ENCODE data around the gene PTGES. TPM values are rescaled to one million over a fixed set of nuclear protein-coding genes. Genes with fewer than 3 reads are reported as not detected.

The PTGES gene
- total and polyA plus RNA-seq, 5 donors from 2014 or later, result 0.17 TPM; not detected in 4

DNA sequence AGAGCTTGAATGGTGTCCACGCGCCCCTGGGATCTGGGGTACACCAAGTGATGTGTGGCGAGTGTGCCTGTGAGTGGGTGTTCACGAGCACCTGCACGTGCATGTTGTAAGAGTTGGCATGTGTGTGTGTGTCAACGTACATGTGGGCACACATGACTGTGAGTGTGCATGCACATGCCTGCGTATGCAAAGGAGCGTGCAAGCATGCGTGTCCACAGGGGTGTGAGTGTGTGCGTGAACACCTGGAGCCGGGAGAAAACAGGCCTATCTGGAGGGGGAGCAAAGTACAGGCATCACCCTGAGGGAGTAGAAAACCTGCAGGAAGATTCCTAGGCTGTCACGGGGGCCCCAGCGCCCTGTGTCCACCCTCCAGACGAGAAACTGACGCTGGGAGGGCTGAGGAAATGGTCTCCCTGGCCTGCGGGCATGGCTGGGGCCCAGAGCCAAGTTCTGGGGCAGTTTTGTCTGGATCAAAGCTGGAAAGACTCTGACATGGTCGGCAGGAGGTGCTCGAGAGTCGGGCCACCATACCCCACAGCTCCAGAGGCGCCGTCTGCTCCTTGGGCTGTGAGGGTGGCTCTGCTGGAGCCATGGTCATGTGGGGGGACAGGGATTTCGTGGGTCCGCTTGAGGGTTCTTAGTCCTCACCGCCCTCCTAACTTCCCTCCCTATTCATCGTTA is 31.8 kb downstream of the PTGES start:
- no peaks in the 10 kb centered on the region for H3K36me3 Mint-ChIP-seq
- no peak overlapping the region for H3K4me3 ChIP-seq (ENCODE audit: low read depth, low read length)
- H3K4me1 ChIP-seq (ENCODE audit: control insufficient read depth, insufficient read depth, low read length, poor library complexity, severe bottlenecking), result no peaks in the 10 kb centered on the region
- no peaks in the 10 kb centered on the region for H3K9me3 Mint-ChIP-seq
- peaks cover 0 to under 1% (median 0%) of the 10 kb centered on the region in 4 donors for H3K4me1 Mint-ChIP-seq
- H3K36me3 ChIP-seq (ENCODE audit: control insufficient read depth, insufficient read depth, low read length), result no peaks in the 10 kb centered on the region
- no peak for ATAC-seq (ENCODE audit: low read depth in 2 of 2)
- H3K9me3 ChIP-seq (ENCODE audit: control insufficient read depth in 2 of 2, low read length in 2 of 2), result no peaks in the 10 kb centered on the region
- peaks cover 14% of the 10 kb centered on the region for H3K27me3 Mint-ChIP-seq
- no peak overlapping the region for H3K27ac ChIP-seq (ENCODE audit: insufficient read depth, low read length, poor library complexity, severe bottlenecking)
- DNase-seq, result no peak
- no peaks in the 10 kb centered on the region for H3K27me3 ChIP-seq (ENCODE audit: control insufficient read depth, insufficient read depth, low read length)
- H3K27ac Mint-ChIP-seq, result no peak overlapping the region
- H3K4me3 Mint-ChIP-seq, result no peak overlapping the region

DNA sequence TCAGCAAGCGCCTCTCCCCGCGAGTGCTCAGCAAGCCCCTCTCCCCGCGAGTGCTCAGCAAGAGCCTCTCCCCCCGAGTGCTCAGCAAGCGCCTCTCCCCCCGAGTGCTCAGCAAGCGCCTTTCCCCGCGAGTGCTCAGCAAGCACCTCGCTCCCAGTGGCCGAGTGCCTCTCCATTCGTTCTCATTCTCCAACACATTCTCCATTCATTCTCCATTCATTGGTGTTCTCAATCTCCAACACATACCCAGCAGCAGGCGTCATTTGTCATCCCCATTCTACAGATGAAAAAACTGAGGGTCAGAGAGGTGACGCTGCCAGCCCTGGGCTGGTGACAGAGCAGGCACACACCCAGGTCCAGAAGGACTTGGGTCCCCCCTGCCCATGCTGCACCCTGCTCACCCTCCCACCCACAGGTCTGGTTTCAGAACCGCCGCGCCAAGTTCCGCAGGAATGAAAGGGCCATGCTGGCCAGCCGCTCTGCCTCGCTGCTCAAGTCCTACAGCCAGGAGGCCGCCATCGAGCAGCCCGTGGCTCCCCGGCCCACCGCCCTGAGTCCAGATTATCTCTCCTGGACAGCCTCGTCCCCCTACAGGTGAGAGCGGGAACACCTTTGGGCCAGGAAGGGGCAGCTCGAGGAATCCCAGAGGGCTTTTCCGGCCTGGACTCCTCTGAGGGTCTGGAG is 32.5 kb downstream of the PTGES start:
- H3K9me3 Mint-ChIP-seq, result no peaks in the 10 kb centered on the region
- H3K27me3 Mint-ChIP-seq, result peaks cover 14% of the 10 kb centered on the region
- Histone ChIP-seq H3K36me3 (ENCODE audit: control insufficient read depth, insufficient read depth, low read length) (no peaks in the 10 kb centered on the region), H3K4me1 (ENCODE audit: control insufficient read depth, insufficient read depth, low read length, poor library complexity, severe bottlenecking) (no peaks in the 10 kb centered on the region), H3K27ac (ENCODE audit: insufficient read depth, low read length, poor library complexity, severe bottlenecking) (no peak overlapping the region), H3K4me3 (ENCODE audit: low read depth, low read length) (no peak overlapping the region), H3K9me3 (ENCODE audit: control insufficient read depth in 2 of 2, low read length in 2 of 2) (no peaks in the 10 kb centered on the region), H3K27me3 (ENCODE audit: control insufficient read depth, insufficient read depth, low read length) (no peaks in the 10 kb centered on the region)
- H3K36me3 Mint-ChIP-seq, result no peaks in the 10 kb centered on the region
- no peak for DNase-seq
- no peak for ATAC-seq (ENCODE audit: low read depth in 2 of 2)
- no peaks in the 10 kb centered on the region for H3K4me1 Mint-ChIP-seq
- no peak overlapping the region for H3K27ac Mint-ChIP-seq
- H3K4me3 Mint-ChIP-seq, result no peak overlapping the region

DNA sequence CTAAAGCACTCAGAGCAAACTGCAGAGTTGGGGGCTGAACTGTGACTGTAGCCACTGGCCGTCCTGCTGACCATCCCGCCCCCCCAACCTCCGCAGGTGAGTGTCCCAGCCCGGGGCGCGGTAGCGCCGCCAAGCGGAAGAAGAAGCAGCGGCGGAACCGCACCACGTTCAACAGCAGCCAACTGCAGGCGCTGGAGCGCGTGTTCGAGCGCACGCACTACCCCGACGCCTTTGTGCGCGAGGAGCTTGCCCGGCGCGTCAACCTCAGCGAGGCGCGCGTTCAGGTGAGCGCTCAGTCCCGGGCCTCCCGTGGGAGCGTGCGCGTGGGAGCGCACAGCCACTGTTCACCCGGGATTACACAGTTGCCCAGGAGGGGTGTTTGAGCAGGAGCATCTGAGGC is 33.7 kb downstream of the PTGES start:
- H3K9me3 ChIP-seq (ENCODE audit: control insufficient read depth in 2 of 2, low read length in 2 of 2), result no peaks in the 10 kb centered on the region
- H3K4me3 Mint-ChIP-seq, result no peak overlapping the region
- DNase-seq, result no peak
- no peak overlapping the region for H3K4me3 ChIP-seq (ENCODE audit: low read depth, low read length)
- no peaks in the 10 kb centered on the region for H3K4me1 ChIP-seq (ENCODE audit: control insufficient read depth, insufficient read depth, low read length, poor library complexity, severe bottlenecking)
- no peak overlapping the region for H3K27ac ChIP-seq (ENCODE audit: insufficient read depth, low read length, poor library complexity, severe bottlenecking)
- ATAC-seq (ENCODE audit: low read depth in 2 of 2), result no peak
- no peak overlapping the region for H3K27ac Mint-ChIP-seq
- no peaks in the 10 kb centered on the region for H3K36me3 ChIP-seq (ENCODE audit: control insufficient read depth, insufficient read depth, low read length)
- no peaks in the 10 kb centered on the region for H3K9me3 Mint-ChIP-seq
- no peaks in the 10 kb centered on the region for H3K27me3 ChIP-seq (ENCODE audit: control insufficient read depth, insufficient read depth, low read length)
- no peaks in the 10 kb centered on the region for H3K36me3 Mint-ChIP-seq
- H3K27me3 Mint-ChIP-seq, result peaks cover 19% of the 10 kb centered on the region
- H3K4me1 Mint-ChIP-seq, result no peaks in the 10 kb centered on the region

DNA sequence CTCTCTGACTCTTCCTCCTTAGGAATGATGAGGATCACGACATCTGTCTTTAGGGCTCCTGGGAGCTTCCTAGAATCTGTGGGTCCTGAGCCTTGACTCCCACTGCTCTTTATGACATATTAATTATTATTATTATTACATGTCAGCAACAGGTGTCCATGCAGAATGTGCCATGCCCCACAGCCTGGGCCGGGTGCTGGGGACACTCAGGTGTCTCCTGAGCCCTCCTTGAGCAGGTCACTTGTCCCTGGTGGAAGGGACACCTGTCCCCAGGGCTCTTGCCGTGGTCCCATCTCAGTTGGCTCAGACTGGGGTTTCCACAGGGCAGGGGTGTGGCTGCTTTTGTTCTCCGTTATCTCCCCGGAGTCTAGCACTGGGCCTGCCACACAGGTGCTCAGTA is 34.2 kb downstream of the PTGES start:
- Mint-ChIP-seq H3K4me3 (no peak overlapping the region), H3K36me3 (no peaks in the 10 kb centered on the region), H3K9me3 (no peaks in the 10 kb centered on the region), H3K4me1 (no peaks in the 10 kb centered on the region), H3K27ac (no peak overlapping the region), H3K27me3 (peaks cover 19% of the 10 kb centered on the region)
- DNase-seq (no peak), ATAC-seq (ENCODE audit: low read depth in 2 of 2) (no peak)
- no peaks in the 10 kb centered on the region for H3K36me3 ChIP-seq (ENCODE audit: control insufficient read depth, insufficient read depth, low read length)
- H3K4me3 ChIP-seq (ENCODE audit: low read depth, low read length), result no peak overlapping the region
- no peaks in the 10 kb centered on the region for H3K4me1 ChIP-seq (ENCODE audit: control insufficient read depth, insufficient read depth, low read length, poor library complexity, severe bottlenecking)
- H3K27ac ChIP-seq (ENCODE audit: insufficient read depth, low read length, poor library complexity, severe bottlenecking), result no peak overlapping the region
- no peaks in the 10 kb centered on the region for H3K9me3 ChIP-seq (ENCODE audit: control insufficient read depth in 2 of 2, low read length in 2 of 2)
- no peaks in the 10 kb centered on the region for H3K27me3 ChIP-seq (ENCODE audit: control insufficient read depth, insufficient read depth, low read length)

DNA sequence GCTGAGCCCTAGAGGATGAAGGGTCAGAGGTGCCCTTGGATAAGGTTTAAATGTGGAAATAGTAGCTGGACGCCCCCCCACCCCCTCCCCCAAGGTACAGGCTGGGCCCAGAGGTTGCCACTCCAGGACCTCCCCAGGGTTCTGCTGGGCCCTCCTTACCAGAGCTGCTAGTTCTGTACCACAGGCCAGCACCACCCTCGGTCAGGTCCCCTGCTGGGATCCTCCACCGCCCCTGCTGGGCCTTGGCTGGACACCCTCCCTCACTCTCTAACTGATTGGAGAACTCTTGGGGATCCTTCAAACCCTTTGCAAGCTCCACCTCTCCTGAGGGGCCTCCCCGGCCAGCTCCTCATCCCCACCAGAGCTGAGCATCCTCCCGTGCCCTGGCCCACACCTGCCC is 34.9 kb downstream of the PTGES start:
- Mint-ChIP-seq H3K27ac (no peak overlapping the region), H3K27me3 (peaks cover 19% of the 10 kb centered on the region), H3K9me3 (no peaks in the 10 kb centered on the region), H3K36me3 (no peaks in the 10 kb centered on the region), H3K4me1 (peaks cover 0 to 3% (median 0%) of the 10 kb centered on the region in 4 donors), H3K4me3 (no peak overlapping the region)
- H3K4me1 ChIP-seq (ENCODE audit: control insufficient read depth, insufficient read depth, low read length, poor library complexity, severe bottlenecking), result peaks cover 2% of the 10 kb centered on the region
- no peak overlapping the region for H3K27ac ChIP-seq (ENCODE audit: insufficient read depth, low read length, poor library complexity, severe bottlenecking)
- H3K27me3 ChIP-seq (ENCODE audit: control insufficient read depth, insufficient read depth, low read length), result no peaks in the 10 kb centered on the region
- ATAC-seq (ENCODE audit: low read depth in 2 of 2) (no peak), DNase-seq (no peak)
- no peaks in the 10 kb centered on the region for H3K9me3 ChIP-seq (ENCODE audit: control insufficient read depth in 2 of 2, low read length in 2 of 2)
- no peak overlapping the region for H3K4me3 ChIP-seq (ENCODE audit: low read depth, low read length)
- H3K36me3 ChIP-seq (ENCODE audit: control insufficient read depth, insufficient read depth, low read length), result no peaks in the 10 kb centered on the region

DNA sequence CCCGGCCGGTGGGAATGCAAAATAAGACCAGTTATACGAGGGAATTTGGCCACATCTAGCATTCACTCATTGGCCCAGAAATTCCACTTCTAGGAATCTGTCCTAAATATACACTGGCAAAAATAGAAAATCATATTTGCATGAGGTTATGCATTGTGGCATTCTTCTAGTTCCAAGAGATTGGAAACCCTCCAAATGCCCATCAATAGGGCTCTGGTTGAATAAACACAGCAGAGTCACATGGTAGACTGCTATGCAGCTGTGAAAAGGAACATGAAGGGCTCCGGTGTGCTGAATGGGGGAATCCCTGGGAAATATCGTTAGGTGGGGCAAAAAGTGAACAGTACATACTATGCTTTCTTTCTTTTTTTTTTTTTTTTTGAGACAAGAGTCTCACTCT is 36.8 kb downstream of the PTGES start:
- peaks cover 0 to 20% (median 7%) of the 10 kb centered on the region in 4 donors for H3K4me1 Mint-ChIP-seq
- no peak overlapping the region for H3K27ac Mint-ChIP-seq
- H3K9me3 Mint-ChIP-seq, result no peaks in the 10 kb centered on the region
- Histone ChIP-seq H3K9me3 (ENCODE audit: control insufficient read depth in 2 of 2, low read length in 2 of 2) (no peaks in the 10 kb centered on the region), H3K4me1 (ENCODE audit: control insufficient read depth, insufficient read depth, low read length, poor library complexity, severe bottlenecking) (peaks cover 18% of the 10 kb centered on the region), H3K36me3 (ENCODE audit: control insufficient read depth, insufficient read depth, low read length) (no peaks in the 10 kb centered on the region), H3K27me3 (ENCODE audit: control insufficient read depth, insufficient read depth, low read length) (no peaks in the 10 kb centered on the region), H3K4me3 (ENCODE audit: low read depth, low read length) (no peak overlapping the region), H3K27ac (ENCODE audit: insufficient read depth, low read length, poor library complexity, severe bottlenecking) (no peak overlapping the region)
- H3K36me3 Mint-ChIP-seq, result no peaks in the 10 kb centered on the region
- ATAC-seq (ENCODE audit: low read depth in 2 of 2), result no peak
- H3K4me3 Mint-ChIP-seq, result no peak overlapping the region
- DNase-seq, result no peak
- peaks cover 18% of the 10 kb centered on the region for H3K27me3 Mint-ChIP-seq

DNA sequence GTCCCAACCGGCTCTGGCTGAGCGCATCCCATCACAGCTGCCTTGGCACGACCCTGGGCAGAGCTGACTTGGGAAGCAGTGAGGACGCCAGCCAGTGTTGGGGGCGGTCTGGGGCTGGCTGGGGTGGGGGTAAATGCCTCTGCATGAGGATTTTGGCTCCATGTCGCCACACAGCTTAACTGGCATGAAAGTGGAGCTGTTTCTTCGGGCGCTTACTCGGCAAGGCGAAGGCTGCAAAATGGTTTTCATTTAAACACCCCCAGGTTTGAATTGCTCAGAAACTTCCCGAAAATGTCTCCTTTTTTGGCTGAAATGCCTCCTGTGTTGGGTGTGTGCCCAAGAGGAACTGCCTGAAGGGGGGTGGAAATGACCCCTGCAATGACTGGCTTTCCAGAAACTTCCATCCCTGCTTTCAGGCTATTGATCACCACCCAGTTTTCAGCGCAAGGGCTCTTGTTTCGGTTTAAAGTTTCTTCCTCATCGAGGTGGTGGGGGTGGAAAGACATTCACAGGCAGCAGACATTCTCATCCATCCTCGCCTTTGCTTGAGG is 38.3 kb downstream of the PTGES start:
- DNase-seq, result no peak
- Mint-ChIP-seq H3K27me3 (peaks cover 18% of the 10 kb centered on the region), H3K27ac (no peak overlapping the region), H3K4me1 (peaks cover 0 to 23% (median 7%) of the 10 kb centered on the region in 4 donors), H3K4me3 (no peak overlapping the region), H3K36me3 (no peaks in the 10 kb centered on the region), H3K9me3 (no peaks in the 10 kb centered on the region)
- Histone ChIP-seq H3K36me3 (ENCODE audit: control insufficient read depth, insufficient read depth, low read length) (no peaks in the 10 kb centered on the region), H3K27ac (ENCODE audit: insufficient read depth, low read length, poor library complexity, severe bottlenecking) (no peak overlapping the region), H3K9me3 (ENCODE audit: control insufficient read depth in 2 of 2, low read length in 2 of 2) (no peaks in the 10 kb centered on the region), H3K4me3 (ENCODE audit: low read depth, low read length) (no peak overlapping the region), H3K4me1 (ENCODE audit: control insufficient read depth, insufficient read depth, low read length, poor library complexity, severe bottlenecking) (peaks cover 18% of the 10 kb centered on the region), H3K27me3 (ENCODE audit: control insufficient read depth, insufficient read depth, low read length) (no peaks in the 10 kb centered on the region)
- no peak for ATAC-seq (ENCODE audit: low read depth in 2 of 2)

DNA sequence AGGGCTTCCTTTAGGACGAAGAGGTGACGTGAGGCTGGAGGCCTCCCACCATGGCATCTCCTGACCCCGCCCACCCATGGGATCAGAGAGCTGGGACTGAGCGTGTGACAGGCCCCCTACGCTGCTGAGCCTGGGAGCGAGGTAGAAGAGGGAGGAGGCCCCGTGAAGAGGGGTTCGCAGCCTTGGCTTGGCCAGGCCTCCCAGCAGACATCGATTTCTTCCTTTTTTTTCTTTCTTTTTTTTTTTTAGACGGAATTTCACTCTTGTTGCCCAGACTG is 39.5 kb downstream of the PTGES start:
- no peak overlapping the region for H3K4me3 Mint-ChIP-seq
- H3K27ac Mint-ChIP-seq, result no peak overlapping the region
- no peaks in the 10 kb centered on the region for H3K36me3 Mint-ChIP-seq

More for the DNA sequence above, 39.5 kb downstream of the PTGES start:
- no peak for DNase-seq
- Mint-ChIP-seq H3K9me3 (no peaks in the 10 kb centered on the region), H3K27me3 (peaks cover 16% of the 10 kb centered on the region), H3K4me1 (peaks cover 0 to 23% (median 7%) of the 10 kb centered on the region in 4 donors)
- no peak for ATAC-seq (ENCODE audit: low read depth in 2 of 2)
- Histone ChIP-seq H3K27ac (ENCODE audit: insufficient read depth, low read length, poor library complexity, severe bottlenecking) (no peak overlapping the region), H3K4me1 (ENCODE audit: control insufficient read depth, insufficient read depth, low read length, poor library complexity, severe bottlenecking) (peaks cover 18% of the 10 kb centered on the region), H3K27me3 (ENCODE audit: control insufficient read depth, insufficient read depth, low read length) (no peaks in the 10 kb centered on the region), H3K9me3 (ENCODE audit: control insufficient read depth in 2 of 2, low read length in 2 of 2) (no peaks in the 10 kb centered on the region), H3K36me3 (ENCODE audit: control insufficient read depth, insufficient read depth, low read length) (no peaks in the 10 kb centered on the region), H3K4me3 (ENCODE audit: low read depth, low read length) (no peak overlapping the region)
